H1 (cell line): ENCODE data around the gene HIGD1B. TPM values are rescaled to one million over a fixed set of nuclear protein-coding genes. Genes with fewer than 3 reads are reported as not detected.

Experiments
- CHD7 ChIP-seq: fragments of 300-600 bp; sonication (generic); IDR thresholded peaks from 2 replicates; pipeline ENCODE4 v1.7.1; 2012; ENCODE audit warnings: low read length, moderate library complexity, mild to moderate bottlenecking, inconsistent platforms; ENCODE audit not compliant: insufficient replicate concordance
- EZH2 ChIP-seq: fragments of 200-600 bp; sonication (generic); IDR thresholded peaks from 2 replicates; pipeline ENCODE4 v1.7.1; 2012; ENCODE audit warnings: low read depth, mild to moderate bottlenecking, moderate library complexity, low read length, inconsistent platforms; ENCODE audit not compliant: severe bottlenecking
- HDAC2 ChIP-seq, 2 experiments: fragments of 300-600 bp in 1 of 2; sonication (generic) in 1 of 2; IDR thresholded peaks; 2 replicates each; pipeline ENCODE4 v1.6.1; 2011 to 2012; ENCODE audit warnings: low read depth in 2 of 2, low read length in 2 of 2, mild to moderate bottlenecking in 2 of 2, moderate library complexity in 2 of 2, borderline replicate concordance in 1 of 2, inconsistent platforms in 1 of 2
- RXRA ChIP-seq: IDR thresholded peaks from 2 replicates; pipeline ENCODE4 v1.6.1; 2011; ENCODE audit warnings: low read depth, mild to moderate bottlenecking, low read length, moderate library complexity; ENCODE audit not compliant: insufficient read depth
- SUZ12 ChIP-seq: fragments of 200-600 bp; sonication (generic); IDR thresholded peaks from 2 replicates; pipeline ENCODE4 v1.6.1; 2012; ENCODE audit warnings: mild to moderate bottlenecking, inconsistent platforms, low read length, moderate library complexity, mixed read lengths
- TCF12 ChIP-seq: IDR thresholded peaks from 2 replicates; pipeline ENCODE4 v1.6.1; 2011; ENCODE audit warnings: low read depth, mild to moderate bottlenecking, low read length
- USF2 ChIP-seq: IDR thresholded peaks from 2 replicates; pipeline ENCODE4 v1.6.1; 2011; ENCODE audit warnings: low read length, improper control_type of control experiment
- polyA plus RNA-seq, 7 experiments: library from polyadenylated mRNA; depleted of rRNA in 3 of 7; stranded (reverse) in 5 of 7; unstranded in 2 of 7; fragments of >200 nt in 5 of 7; fragments of 200-250 nt in 2 of 7; gene quantifications; 1 replicate in 5 of 7; 2 replicates in 1 of 7; 4 replicates in 1 of 7; pipeline versions ENCODE4 v1.2.1 to v1.2.3, GENCODE V29; 2011 to 2013; ENCODE audit warnings: missing spikeins in 2 of 7, mixed read lengths in 2 of 7
- total RNA-seq: library from RNA; stranded (reverse); fragmentation: NEBNext Ultra II Directional; extraction: Animal tissue kit (Norgen Biotek cat#: 25700); gene quantifications from 2 replicates; pipeline ENCODE4 v1.2.1, GENCODE V29; 2021

HIGD1B gene
- total and polyA plus RNA-seq, 2 of the 8 experiments (the other 6 are each of a cell fraction or from before 2014, with no cell fraction given): not detected

DNA sequence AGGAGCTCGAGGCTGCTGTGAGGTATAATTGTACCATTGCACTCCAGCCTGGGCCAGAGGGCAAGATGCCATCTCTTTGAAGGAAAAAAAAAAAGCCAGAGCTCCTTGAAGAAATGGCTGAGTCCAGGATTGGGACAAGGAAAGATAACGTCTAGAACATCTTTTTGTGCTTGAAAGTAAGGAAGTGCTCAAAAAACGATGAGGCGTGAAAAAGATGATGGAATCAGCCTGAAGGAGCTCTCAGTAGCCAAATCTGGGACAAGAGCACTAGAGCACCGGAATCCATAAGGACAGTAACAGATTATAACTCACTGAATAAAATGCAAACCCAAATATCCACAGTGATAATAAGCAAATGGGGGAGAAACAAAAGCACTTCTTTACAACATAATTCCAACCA is 29.4 kb downstream of the HIGD1B start (continued):
- no peak for TF ChIP-seq HDAC2 (IDR thresholded peaks at IDR 0.05; ENCODE audit: borderline replicate concordance in 1 of 2, low read depth in 2 of 2, low read length in 2 of 2)
- no peak for TF ChIP-seq TCF12
- TF ChIP-seq USF2: no peak
- no peak for TF ChIP-seq CHD7
- TF ChIP-seq EZH2: no peak
- no peak for TF ChIP-seq RXRA
- TF ChIP-seq SUZ12: no peak
